ACC112 (cell line): ENCODE data around the gene CGB8.

Experiments used
- H2AFZ ChIP-seq: fragments of 200-600 bp; sonication (generic); one replicate; pipeline ENCODE4 v1.6.0; 2017; ENCODE audit warnings: antibody characterized with exemption, low read length; ENCODE audit not compliant: unreplicated experiment
- H3K27ac ChIP-seq: fragments of 200-600 bp; sonication (generic); 2 replicates; pipeline ENCODE4 v1.5.1; 2014; ENCODE audit warnings: low read depth, mild to moderate bottlenecking, antibody characterized with exemption, low read length, moderate library complexity
- H3K27me3 ChIP-seq: fragments of 200-600 bp; sonication (generic); 2 replicates; pipeline ENCODE4 v1.6.1; 2014; ENCODE audit warnings: mild to moderate bottlenecking, antibody characterized with exemption, low read length, moderate library complexity, mixed read lengths; ENCODE audit not compliant: insufficient read depth
- H3K36me3 ChIP-seq: fragments of 200-600 bp; sonication (generic); 2 replicates; pipeline ENCODE4 v1.6.1; 2016; ENCODE audit warnings: mild to moderate bottlenecking, antibody characterized with exemption, low read length, moderate library complexity, mixed read lengths; ENCODE audit not compliant: insufficient read depth
- H3K4me1 ChIP-seq: fragments of 200-600 bp; sonication (generic); one replicate; pipeline ENCODE4 v1.6.1; 2016; ENCODE audit warnings: low read length, mixed read lengths; ENCODE audit not compliant: insufficient read depth, unreplicated experiment, control insufficient read depth
- H3K4me3 ChIP-seq: fragments of 200-600 bp; sonication (generic); 2 replicates; pipeline ENCODE4 v1.5.1; 2014; ENCODE audit warnings: mild to moderate bottlenecking, low read depth, low read length
- H3K79me2 ChIP-seq: fragments of 200-600 bp; sonication (generic); one replicate; pipeline ENCODE4 v1.6.0; 2016; ENCODE audit warnings: low read length; ENCODE audit not compliant: control insufficient read depth, unreplicated experiment, insufficient read depth

The CGB8 gene

GRCh38 chr19:49016067-49016839, 32.7 kb downstream of the CGB8 start:
- Histone ChIP-seq H3K4me1 (no peaks in the 10 kb centered on the region), H3K36me3 (no peaks in the 10 kb centered on the region), H3K4me3 (no peak overlapping the region), H2AFZ (no peak overlapping the region), H3K79me2 (no peaks in the 10 kb centered on the region), H3K27me3 (no peaks in the 10 kb centered on the region), H3K27ac (no peak overlapping the region)

GRCh38 chr19:49014870-49015255, 34.0 kb downstream of the CGB8 start:
- Histone ChIP-seq H3K4me1 (no peaks in the 10 kb centered on the region), H3K27me3 (no peaks in the 10 kb centered on the region), H3K27ac (no peak overlapping the region), H3K79me2 (no peaks in the 10 kb centered on the region), H2AFZ (no peak overlapping the region), H3K4me3 (no peak overlapping the region), H3K36me3 (no peaks in the 10 kb centered on the region)

GRCh38 chr19:49014123-49014869, 34.6 kb downstream of the CGB8 start:
- Histone ChIP-seq H3K36me3 (no peaks in the 10 kb centered on the region), H3K4me1 (no peaks in the 10 kb centered on the region), H3K27me3 (no peaks in the 10 kb centered on the region), H2AFZ (no peak overlapping the region), H3K27ac (no peak overlapping the region), H3K4me3 (no peak overlapping the region), H3K79me2 (no peaks in the 10 kb centered on the region)

GRCh38 chr19:49011194-49011593, 37.7 kb downstream of the CGB8 start:
- Histone ChIP-seq H3K36me3 (no peaks in the 10 kb centered on the region), H3K27ac (no peak overlapping the region), H2AFZ (no peak overlapping the region), H3K4me3 (no peak overlapping the region), H3K27me3 (no peaks in the 10 kb centered on the region), H3K4me1 (no peaks in the 10 kb centered on the region), H3K79me2 (no peaks in the 10 kb centered on the region)

GRCh38 chr19:49010453-49010852, 38.5 kb downstream of the CGB8 start:
- no peaks in the 10 kb centered on the region for H3K79me2 ChIP-seq
- H3K36me3 ChIP-seq, result no peaks in the 10 kb centered on the region
- H3K27me3 ChIP-seq, result no peaks in the 10 kb centered on the region
- H3K27ac ChIP-seq, result no peak overlapping the region
- H3K4me1 ChIP-seq, result no peaks in the 10 kb centered on the region
- no peak overlapping the region for H3K4me3 ChIP-seq
- no peak overlapping the region for H2AFZ ChIP-seq

- Histone ChIP-seq H3K4me3 (no peak overlapping the region), H3K79me2 (no peaks in the 10 kb centered on the region), H2AFZ (no peak overlapping the region), H3K27ac (no peak overlapping the region), H3K4me1 (no peaks in the 10 kb centered on the region), H3K27me3 (no peaks in the 10 kb centered on the region), H3K36me3 (no peaks in the 10 kb centered on the region)
These were observed 39.1 kb downstream of the CGB8 start for GRCh38 chr19:49009828-49010227.

GRCh38 chr19:49006905-49007304, 42.0 kb downstream of the CGB8 start:
- H3K79me2 ChIP-seq, result no peaks in the 10 kb centered on the region
- H3K27ac ChIP-seq, result no peak overlapping the region
- peaks cover 4% of the 10 kb centered on the region; the same call in 1 of the 2 replicates for H3K36me3 ChIP-seq

GRCh38 chr19:49004964-49005614, 43.8 kb downstream of the CGB8 start:
- Histone ChIP-seq H3K36me3 (peaks cover 4% of the 10 kb centered on the region; the same call in 1 of the 2 replicates), H3K27ac (no peak overlapping the region), H3K4me3 (no peak overlapping the region), H3K79me2 (no peaks in the 10 kb centered on the region), H3K4me1 (no peaks in the 10 kb centered on the region), H3K27me3 (no peaks in the 10 kb centered on the region), H2AFZ (no peak overlapping the region)

More at GRCh38 chr19:49006905-49007304, 42.0 kb downstream of the CGB8 start:
- Histone ChIP-seq H3K27me3 (no peaks in the 10 kb centered on the region), H3K4me3 (no peak overlapping the region), H3K4me1 (no peaks in the 10 kb centered on the region), H2AFZ (no peak overlapping the region)

- no peaks in the 10 kb centered on the region for H3K27me3 ChIP-seq
- no peak overlapping the region for H2AFZ ChIP-seq
- H3K27ac ChIP-seq, result no peak overlapping the region
- no peaks in the 10 kb centered on the region for H3K79me2 ChIP-seq
- H3K36me3 ChIP-seq, result peaks cover 4% of the 10 kb centered on the region; the same call in 1 of the 2 replicates
- H3K4me3 ChIP-seq, result no peak overlapping the region
- no peaks in the 10 kb centered on the region for H3K4me1 ChIP-seq
These were observed 44.8 kb downstream of the CGB8 start for GRCh38 chr19:49004133-49004532.

GRCh38 chr19:48999481-49000325, 49.2 kb downstream of the CGB8 start:
- peaks cover 26% of the 10 kb centered on the region for H3K79me2 ChIP-seq
- H3K36me3 ChIP-seq, result peaks cover 4% of the 10 kb centered on the region; the same call in 1 of the 2 replicates
- H3K27ac ChIP-seq, result no peak overlapping the region
- H3K4me3 ChIP-seq, result no peak overlapping the region
- peaks cover 4% of the 10 kb centered on the region for H3K4me1 ChIP-seq
- no peaks in the 10 kb centered on the region for H3K27me3 ChIP-seq
- no peak overlapping the region for H2AFZ ChIP-seq
